IMR-90 (cell line): ENCODE measurements around the gene GABBR2. TPM values are rescaled to one million over a fixed set of nuclear protein-coding genes. Genes with fewer than 3 reads are reported as not detected.

Experiments used
- ATAC-seq: fragments of 200-7000 bp; cut with Tn5 transposase; 2 replicates; pipeline ENCODE4 v1.9.1; 2020; ENCODE audit warnings: low read depth, mild to moderate bottlenecking, moderate library complexity
- BruUV-seq: library from RNA; stranded (reverse); fragments of 400-500 nt; replicated peaks from 2 replicates; lab custom pipeline; 2021; lab: Mats Ljungman, UMichigan
- CTCF ChIA-PET: fragments of 300-600 bp; formaldehyde crosslinking; extraction: SDS; loops from one replicate; lab custom pipeline; 2021; ENCODE audit warnings: antibody characterized with exemption; lab: Yijun Ruan, JAX
- POLR2A ChIA-PET: fragments of 300-600 bp; sonication (Branson Sonifier 250); formaldehyde crosslinking; loops from one replicate; lab custom pipeline; 2022; ENCODE audit warnings: antibody characterized with exemption; ENCODE audit not compliant: unreplicated experiment; lab: Charles Lee
- DNase-seq: peaks from one replicate; pipeline ENCODE4 v3.0.0; 2013
- H2AFZ ChIP-seq: replicated peaks from 2 replicates; pipeline ENCODE3; 2013; ENCODE audit warnings: low read length, mild to moderate bottlenecking; ENCODE audit not compliant: poor library complexity
- H2AK5ac ChIP-seq: 2 replicates; pipeline ENCODE4 v1.6.1; 2013; ENCODE audit warnings: low read depth, low read length, inconsistent platforms
- H2AK9ac ChIP-seq: replicated peaks from 2 replicates; pipeline ENCODE3; 2013; ENCODE audit warnings: mild to moderate bottlenecking, low read depth, low read length, moderate library complexity; ENCODE audit not compliant: poor library complexity
- H2BK120ac ChIP-seq: 2 replicates; pipeline ENCODE4 v1.6.1; 2013; ENCODE audit warnings: low read depth, low read length, inconsistent platforms
- H2BK15ac ChIP-seq: 3 replicates; pipeline ENCODE4 v1.6.1; 2013; ENCODE audit warnings: low read depth, low read length, inconsistent platforms
- H2BK20ac ChIP-seq: 2 replicates; pipeline ENCODE4 v1.6.1; 2013; ENCODE audit warnings: low read depth, mild to moderate bottlenecking, inconsistent platforms, low read length, moderate library complexity
- H2BK5ac ChIP-seq: 2 replicates; pipeline ENCODE4 v1.6.1; 2013; ENCODE audit warnings: mild to moderate bottlenecking, low read depth, low read length, inconsistent platforms; ENCODE audit not compliant: poor library complexity, severe bottlenecking
- H3K14ac ChIP-seq: replicated peaks from 2 replicates; pipeline ENCODE4 v1.6.1; 2013; ENCODE audit warnings: low read depth, low read length, inconsistent platforms
- H3K18ac ChIP-seq: 2 replicates; pipeline ENCODE4 v1.6.1; 2013; ENCODE audit warnings: low read depth, low read length, control low read depth
- H3K23ac ChIP-seq: 2 replicates; pipeline ENCODE4 v1.6.1; 2013; ENCODE audit warnings: low read depth, low read length, inconsistent platforms
- H3K27ac ChIP-seq: 2 replicates; pipeline ENCODE4 v1.5.1; 2013; ENCODE audit warnings: mild to moderate bottlenecking, control low read depth, low read length; ENCODE audit not compliant: insufficient read depth
- H3K27me3 ChIP-seq: 2 replicates; pipeline ENCODE4 v1.6.1; 2013; ENCODE audit warnings: low read length; ENCODE audit not compliant: control insufficient read depth, insufficient read depth
- H3K36me3 ChIP-seq: 2 replicates; pipeline ENCODE4 v1.6.1; 2013; ENCODE audit warnings: low read length, mixed read lengths; ENCODE audit not compliant: control insufficient read depth, insufficient read depth
- H3K4ac ChIP-seq: 2 replicates; pipeline ENCODE4 v1.6.1; 2013; ENCODE audit warnings: low read depth, low read length, inconsistent platforms
- H3K4me1 ChIP-seq: 2 replicates; pipeline ENCODE4 v1.6.1; 2013; ENCODE audit warnings: low read length, mixed read lengths; ENCODE audit not compliant: control insufficient read depth, insufficient read depth
- H3K4me2 ChIP-seq: 2 replicates; pipeline ENCODE4 v1.6.1; 2013; ENCODE audit warnings: low read depth, mild to moderate bottlenecking, control low read depth, low read length, moderate library complexity
- H3K4me3 ChIP-seq: 2 replicates; pipeline ENCODE4 v1.5.1; 2013; ENCODE audit warnings: low read depth, mild to moderate bottlenecking, control low read depth, low read length, moderate library complexity; ENCODE audit not compliant: insufficient read depth
- H3K56ac ChIP-seq: 2 replicates; pipeline ENCODE4 v1.6.1; 2013; ENCODE audit warnings: low read length, inconsistent platforms; ENCODE audit not compliant: insufficient read depth; ENCODE audit errors: extremely low read depth
- H3K79me1 ChIP-seq, 2 experiments: 2 replicates each; pipeline ENCODE4 v1.6.1; 2013; ENCODE audit warnings: low read length in 2 of 2, inconsistent platforms in 1 of 2, low read depth in 1 of 2
- H3K9ac ChIP-seq: 2 replicates; pipeline ENCODE4 v1.6.1; 2013; ENCODE audit warnings: low read depth, low read length, control low read depth
- H3K9me1 ChIP-seq: 2 replicates; pipeline ENCODE4 v1.6.1; 2013; ENCODE audit warnings: low read length, inconsistent platforms; ENCODE audit not compliant: insufficient read depth
- H3K9me3 ChIP-seq: 2 replicates; pipeline ENCODE4 v1.6.1; 2013; ENCODE audit warnings: low read length; ENCODE audit not compliant: control insufficient read depth, insufficient read depth
- H4K20me1 ChIP-seq: 2 replicates; pipeline ENCODE4 v1.6.1; 2013; ENCODE audit warnings: low read length, inconsistent platforms; ENCODE audit not compliant: insufficient read depth
- H4K5ac ChIP-seq: 2 replicates; pipeline ENCODE4 v1.6.1; 2013; ENCODE audit warnings: mild to moderate bottlenecking, low read depth, low read length, control low read depth
- H4K8ac ChIP-seq, 2 experiments: 2 replicates each; pipeline ENCODE4 v1.6.1; 2013; ENCODE audit warnings: low read depth in 2 of 2, low read length in 2 of 2, control low read depth in 1 of 2, inconsistent platforms in 1 of 2
- H4K91ac ChIP-seq: 2 replicates; pipeline ENCODE4 v1.6.1; 2013; ENCODE audit warnings: low read depth, low read length, inconsistent platforms; ENCODE audit not compliant: insufficient read depth
- BHLHE40 ChIP-seq: fragments of 150-350 bp; IDR thresholded peaks from 2 replicates; pipeline ENCODE4 v1.6.1; 2016; ENCODE audit warnings: mild to moderate bottlenecking, low read depth, low read length
- MAFK ChIP-seq: IDR thresholded peaks from 2 replicates; pipeline ENCODE4 v1.6.1; 2012; ENCODE audit warnings: low read depth, low read length, improper control_type of control experiment
- MAZ ChIP-seq: IDR thresholded peaks from 2 replicates; pipeline ENCODE4 v1.6.1; 2012; ENCODE audit warnings: low read depth, mild to moderate bottlenecking, low read length, improper control_type of control experiment, moderate library complexity, borderline replicate concordance
- MXI1 ChIP-seq: IDR thresholded peaks from 2 replicates; pipeline ENCODE4 v1.6.1; 2012; ENCODE audit warnings: low read depth, mild to moderate bottlenecking, low read length, moderate library complexity, borderline replicate concordance
- RAD21 ChIP-seq: IDR thresholded peaks from 2 replicates; pipeline ENCODE4 v1.6.1; 2012; ENCODE audit warnings: low read length, improper control_type of control experiment
- RCOR1 ChIP-seq: IDR thresholded peaks from 2 replicates; pipeline ENCODE4 v1.6.1; 2012; ENCODE audit warnings: mild to moderate bottlenecking, low read length, improper control_type of control experiment; ENCODE audit not compliant: insufficient replicate concordance
- SMC3 ChIP-seq: fragments of 150-350 bp; IDR thresholded peaks from 2 replicates; pipeline ENCODE4 v1.6.1; 2016; ENCODE audit warnings: low read depth, mild to moderate bottlenecking, antibody characterized with exemption, low read length, moderate library complexity
- WGBS, 2 experiments: methylation state at CpG; one replicate each; pipeline versions ENCODE4 v1.1.5 to v1.1.7; 2013; ENCODE audit warnings: missing lambda C conversion rate in 2 of 2; ENCODE audit not compliant: insufficient read length in 1 of 2; ENCODE audit errors: extremely low coverage in 2 of 2; 5-methylcytosine and 5-hydroxymethylcytosine counted together
- dilution Hi-C: fragments of 300-500 bp; cut with HindIII; formaldehyde crosslinking; loops from one replicate; pipeline ENCODE4 v1.14.3; 2018; ENCODE audit warnings: low sequenced_read_pairs; ENCODE audit not compliant: unreplicated experiment
- in situ Hi-C: fragments of 300-500 bp; cut with MboI; formaldehyde crosslinking; loops from 3 replicates; pipeline ENCODE4 v1.14.3; 2019; ENCODE audit warnings: low sequenced_read_pairs, inconsistent platforms, mixed read lengths
- intact Hi-C: fragments of 100-400 bp; cut with micrococcal nuclease; formaldehyde crosslinking; loops from 2 replicates; pipeline ENCODE4 v1.10.0; 2022
- polyA plus RNA-seq, 3 experiments: library from polyadenylated mRNA; depleted of rRNA; stranded (reverse); fragments of >200 nt; gene quantifications; 2 replicates each; pipeline ENCODE4 v1.2.3, GENCODE V29; 2012; ENCODE audit warnings: low replicate concordance in 1 of 3
- total RNA-seq: library from RNA; depleted of rRNA; stranded (reverse); fragments of >200 nt; gene quantifications from 2 replicates; pipeline ENCODE4 v1.2.3, GENCODE V29; 2012
- TF ChIP-seq, protein P1 (sequence below): fragments of 150-350 bp; IDR thresholded peaks from 2 replicates; pipeline ENCODE4 v1.6.1; 2016; ENCODE audit warnings: low read depth, mild to moderate bottlenecking, low read length, moderate library complexity, borderline replicate concordance
- TF ChIP-seq, protein P2 (sequence below): conservative IDR thresholded peaks from 2 replicates; pipeline ENCODE4 v1.5.1; 2012; ENCODE audit warnings: mild to moderate bottlenecking, low read depth, low read length, improper control_type of control experiment

GABBR2 gene
- total and polyA plus RNA-seq, 2 of the 4 experiments (the other 2 are of a cell fraction) = 14.2 to 20.3 TPM

DNA sequence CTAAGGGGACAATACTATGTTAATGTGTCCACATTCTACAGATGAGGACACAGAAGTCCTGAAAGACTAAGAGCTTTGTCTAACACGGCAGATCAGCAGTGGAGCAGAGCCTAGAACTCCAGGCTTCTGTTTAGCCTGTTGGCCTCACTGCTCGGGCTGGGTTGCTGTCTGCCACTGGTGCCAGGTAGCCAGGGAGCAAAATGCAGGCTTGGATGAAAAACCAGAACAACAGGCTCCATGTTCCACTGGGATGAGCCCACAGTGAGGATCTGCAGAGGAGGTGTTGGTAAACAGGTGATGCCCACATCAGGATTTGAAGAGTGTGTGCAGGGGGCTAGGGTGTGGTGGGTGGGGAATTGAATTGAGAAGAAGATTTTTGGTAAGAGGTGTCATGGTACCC, 339.3 kb downstream of the GABBR2 start:
- Histone ChIP-seq H2BK15ac (no peak overlapping the region), H3K4me2 (no peak overlapping the region), H3K14ac (no peak overlapping the region), H3K36me3 (peaks cover 2% of the 10 kb centered on the region; the same call in 1 of the 2 replicates), H4K5ac (no peak overlapping the region), H2AK9ac (no peak overlapping the region), H3K27ac (no peak overlapping the region), H2BK20ac (no peak overlapping the region), H3K56ac (no peak overlapping the region), H2BK120ac (no peak overlapping the region), H4K8ac (no peak overlapping the region), H3K4me3 (no peak overlapping the region), H3K23ac (no peak overlapping the region), H3K9ac (no peak overlapping the region), H3K9me1 (peaks cover 12% of the 10 kb centered on the region), H4K91ac (no peak overlapping the region), H3K27me3 (no peaks in the 10 kb centered on the region), H3K4me1 (peaks cover 8% of the 10 kb centered on the region), H3K79me1 (peaks cover 0 to 10% of the 10 kb centered on the region in 2 experiments; a peak in 3 of 4 replicates), H3K18ac (no peak overlapping the region), H3K9me3 (peaks cover 6% of the 10 kb centered on the region), H2AK5ac (no peak overlapping the region), H3K4ac (no peak overlapping the region), H2BK5ac (no peak overlapping the region), H2AFZ (no peak overlapping the region), H4K20me1 (no peaks in the 10 kb centered on the region)
- in situ Hi-C loops = no loop called here
- WGBS, 2 experiments = 80% methylated on average over 1 of the region's 2 CpGs; no CpG with 5 or more reads in 1 of the 2 experiments
- ChIA-PET POLR2A (no interaction called here), CTCF (no interaction called here)
- DNase-seq (no peak), ATAC-seq (no peak)
- dilution Hi-C loops = no loop called here
- BruUV-seq = no TSS peak
- TF ChIP-seq, protein P1, sequence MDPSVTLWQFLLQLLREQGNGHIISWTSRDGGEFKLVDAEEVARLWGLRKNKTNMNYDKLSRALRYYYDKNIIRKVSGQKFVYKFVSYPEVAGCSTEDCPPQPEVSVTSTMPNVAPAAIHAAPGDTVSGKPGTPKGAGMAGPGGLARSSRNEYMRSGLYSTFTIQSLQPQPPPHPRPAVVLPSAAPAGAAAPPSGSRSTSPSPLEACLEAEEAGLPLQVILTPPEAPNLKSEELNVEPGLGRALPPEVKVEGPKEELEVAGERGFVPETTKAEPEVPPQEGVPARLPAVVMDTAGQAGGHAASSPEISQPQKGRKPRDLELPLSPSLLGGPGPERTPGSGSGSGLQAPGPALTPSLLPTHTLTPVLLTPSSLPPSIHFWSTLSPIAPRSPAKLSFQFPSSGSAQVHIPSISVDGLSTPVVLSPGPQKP = no peak
- no peak for TF ChIP-seq SMC3
- no peak for TF ChIP-seq MXI1
- TF ChIP-seq, protein P2, sequence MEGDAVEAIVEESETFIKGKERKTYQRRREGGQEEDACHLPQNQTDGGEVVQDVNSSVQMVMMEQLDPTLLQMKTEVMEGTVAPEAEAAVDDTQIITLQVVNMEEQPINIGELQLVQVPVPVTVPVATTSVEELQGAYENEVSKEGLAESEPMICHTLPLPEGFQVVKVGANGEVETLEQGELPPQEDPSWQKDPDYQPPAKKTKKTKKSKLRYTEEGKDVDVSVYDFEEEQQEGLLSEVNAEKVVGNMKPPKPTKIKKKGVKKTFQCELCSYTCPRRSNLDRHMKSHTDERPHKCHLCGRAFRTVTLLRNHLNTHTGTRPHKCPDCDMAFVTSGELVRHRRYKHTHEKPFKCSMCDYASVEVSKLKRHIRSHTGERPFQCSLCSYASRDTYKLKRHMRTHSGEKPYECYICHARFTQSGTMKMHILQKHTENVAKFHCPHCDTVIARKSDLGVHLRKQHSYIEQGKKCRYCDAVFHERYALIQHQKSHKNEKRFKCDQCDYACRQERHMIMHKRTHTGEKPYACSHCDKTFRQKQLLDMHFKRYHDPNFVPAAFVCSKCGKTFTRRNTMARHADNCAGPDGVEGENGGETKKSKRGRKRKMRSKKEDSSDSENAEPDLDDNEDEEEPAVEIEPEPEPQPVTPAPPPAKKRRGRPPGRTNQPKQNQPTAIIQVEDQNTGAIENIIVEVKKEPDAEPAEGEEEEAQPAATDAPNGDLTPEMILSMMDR = no peak
- TF ChIP-seq MAZ = no peak
- TF ChIP-seq RAD21 = no peak
- TF ChIP-seq RCOR1 = no peak
- no peak for TF ChIP-seq BHLHE40
- TF ChIP-seq MAFK = no peak
- intact Hi-C loops = no loop called here
